SKM-1 treated with dmso at 0.1 percent for 144 hours (cell line): Measurements from ENCODE around the gene HS6ST3.

Experiments
- DNase-seq: peaks from one replicate; lab custom pipeline; 2025; ENCODE audit not compliant: unreplicated experiment; lab: John Stamatoyannopoulos, UW

HS6ST3 gene

GRCh38 chr13:96297360-96297759 is 207.5 kb downstream of the HS6ST3 start:
- no peak for DNase-seq

- DNase-seq, result no peak
These were observed 209.3 kb downstream of the HS6ST3 start for GRCh38 chr13:96299235-96299634.

- DNase-seq, result no peak
These were observed 218.7 kb downstream of the HS6ST3 start for GRCh38 chr13:96308568-96308967.

GRCh38 chr13:96314974-96315373 is 225.1 kb downstream of the HS6ST3 start:
- no peak for DNase-seq

GRCh38 chr13:96338030-96338429 is 248.1 kb downstream of the HS6ST3 start:
- no peak for DNase-seq

GRCh38 chr13:96342286-96342685 is 252.4 kb downstream of the HS6ST3 start:
- no peak for DNase-seq

- DNase-seq, result no peak
These were observed 253.1 kb downstream of the HS6ST3 start for GRCh38 chr13:96342852-96343465.

GRCh38 chr13:96346921-96347320 is 257.0 kb downstream of the HS6ST3 start:
- no peak for DNase-seq

GRCh38 chr13:96373597-96373996 is 283.7 kb downstream of the HS6ST3 start:
- DNase-seq, result no peak

GRCh38 chr13:96377835-96378234 is 287.9 kb downstream of the HS6ST3 start:
- DNase-seq, result no peak

GRCh38 chr13:96379967-96380366 is 290.1 kb downstream of the HS6ST3 start:
- no peak for DNase-seq

- no peak for DNase-seq
These were observed 291.8 kb downstream of the HS6ST3 start for GRCh38 chr13:96381681-96382080.

- no peak for DNase-seq
These were observed 298.7 kb downstream of the HS6ST3 start for GRCh38 chr13:96388598-96388997.

- DNase-seq, result no peak
These were observed 301.7 kb downstream of the HS6ST3 start for GRCh38 chr13:96391606-96392005.

GRCh38 chr13:96397807-96398206 is 307.9 kb downstream of the HS6ST3 start:
- peak; percentile 16 for DNase-seq

GRCh38 chr13:96398486-96398885 is 308.6 kb downstream of the HS6ST3 start:
- no peak for DNase-seq

- no peak for DNase-seq
These were observed 313.3 kb downstream of the HS6ST3 start for GRCh38 chr13:96403241-96403640.

GRCh38 chr13:96403651-96404050 is 313.7 kb downstream of the HS6ST3 start:
- no peak for DNase-seq

GRCh38 chr13:96415831-96416385 is 326.0 kb downstream of the HS6ST3 start:
- no peak for DNase-seq

GRCh38 chr13:96417939-96418685 is 328.2 kb downstream of the HS6ST3 start:
- no peak for DNase-seq

GRCh38 chr13:96421314-96421713 is 331.4 kb downstream of the HS6ST3 start:
- DNase-seq, result no peak

GRCh38 chr13:96422002-96422401 is 332.1 kb downstream of the HS6ST3 start:
- DNase-seq, result no peak
